ENCODE data around the gene BTG3. TPM values are rescaled to one million over a fixed set of nuclear protein-coding genes. Genes with fewer than 3 reads are reported as not detected.

The BTG3 gene
- total RNA-seq, 1 experiment from 2014 or later = 76.8 TPM

DNA sequence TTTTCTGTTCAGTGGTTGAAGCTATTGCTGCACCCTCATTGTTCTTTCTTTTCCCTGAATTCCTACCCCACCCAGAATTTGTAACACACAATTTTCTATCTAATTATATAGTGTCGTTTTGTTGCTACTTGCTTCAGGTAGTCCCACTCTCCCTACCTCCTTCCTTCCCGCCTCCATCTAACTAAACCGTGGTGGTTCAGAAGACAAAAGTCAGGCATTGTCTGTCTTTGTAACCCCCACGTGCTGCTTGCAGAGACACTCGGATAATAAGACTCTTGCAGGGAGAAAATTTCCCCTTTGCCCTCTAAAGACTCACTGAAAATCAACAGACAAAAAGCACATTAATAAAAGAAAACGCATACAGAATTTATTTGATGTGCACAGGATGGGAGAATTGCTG lies 46.2 kb upstream of the BTG3 start:
- Histone ChIP-seq H3K4me1 (ENCODE audit: insufficient read depth, low read length, poor library complexity, severe bottlenecking) (no peaks in the 10 kb centered on the region), H3K27ac (ENCODE audit: low read depth, low read length, poor library complexity, severe bottlenecking) (no peak overlapping the region), H3K27me3 (replicated peaks; ENCODE audit: insufficient read depth, low read depth, low read length, poor library complexity) (no peaks in the 10 kb centered on the region), H3K36me3 (ENCODE audit: insufficient read depth, low read length, poor library complexity, severe bottlenecking) (no peaks in the 10 kb centered on the region), H3K4me3 (ENCODE audit: low read depth, low read length, poor library complexity, severe bottlenecking) (no peak overlapping the region), H3K9me3 (ENCODE audit: low read depth, low read length, poor library complexity, severe bottlenecking) (no peaks in the 10 kb centered on the region)
- no TSS peak for BruUV-seq (replicated peaks)
- CTCF ChIA-PET = no interaction called here
- intact Hi-C loops (cut with micrococcal nuclease; ENCODE audit: unreplicated experiment) = no loop called here
- no peak for TF ChIP-seq EZH2 (IDR thresholded peaks at IDR 0.05; ENCODE audit: borderline replicate concordance, low read depth, low read length, poor library complexity, severe bottlenecking)
- TF ChIP-seq, protein P1, sequence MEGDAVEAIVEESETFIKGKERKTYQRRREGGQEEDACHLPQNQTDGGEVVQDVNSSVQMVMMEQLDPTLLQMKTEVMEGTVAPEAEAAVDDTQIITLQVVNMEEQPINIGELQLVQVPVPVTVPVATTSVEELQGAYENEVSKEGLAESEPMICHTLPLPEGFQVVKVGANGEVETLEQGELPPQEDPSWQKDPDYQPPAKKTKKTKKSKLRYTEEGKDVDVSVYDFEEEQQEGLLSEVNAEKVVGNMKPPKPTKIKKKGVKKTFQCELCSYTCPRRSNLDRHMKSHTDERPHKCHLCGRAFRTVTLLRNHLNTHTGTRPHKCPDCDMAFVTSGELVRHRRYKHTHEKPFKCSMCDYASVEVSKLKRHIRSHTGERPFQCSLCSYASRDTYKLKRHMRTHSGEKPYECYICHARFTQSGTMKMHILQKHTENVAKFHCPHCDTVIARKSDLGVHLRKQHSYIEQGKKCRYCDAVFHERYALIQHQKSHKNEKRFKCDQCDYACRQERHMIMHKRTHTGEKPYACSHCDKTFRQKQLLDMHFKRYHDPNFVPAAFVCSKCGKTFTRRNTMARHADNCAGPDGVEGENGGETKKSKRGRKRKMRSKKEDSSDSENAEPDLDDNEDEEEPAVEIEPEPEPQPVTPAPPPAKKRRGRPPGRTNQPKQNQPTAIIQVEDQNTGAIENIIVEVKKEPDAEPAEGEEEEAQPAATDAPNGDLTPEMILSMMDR (conservative IDR thresholded peaks at IDR 0.05; ENCODE audit: low read depth, low read length) = no peak
- DNase-seq (ENCODE audit: low spot score) = no peak
- POLR2A ChIA-PET (ENCODE audit: low non-redundant PET) = no interaction called here

DNA sequence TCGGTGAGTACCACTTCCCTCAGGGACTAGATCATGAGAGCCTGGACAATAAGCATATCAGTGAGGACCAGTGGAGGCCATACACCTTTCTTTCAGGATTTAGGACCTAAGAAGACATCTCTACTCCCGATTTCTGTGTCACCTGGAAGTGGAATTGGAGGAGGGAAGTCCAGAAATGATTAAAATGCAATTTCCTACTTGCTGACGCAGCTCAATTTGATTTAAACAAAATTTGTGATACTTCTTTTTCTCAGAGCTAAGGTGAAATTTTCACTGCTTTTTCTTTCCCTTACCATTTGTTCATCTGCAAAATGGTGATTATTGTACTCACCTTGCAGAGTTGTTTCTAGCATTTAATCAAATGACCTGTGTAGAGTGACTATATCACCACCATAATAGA lies 38.8 kb upstream of the BTG3 start:
- intact Hi-C loops (cut with micrococcal nuclease; ENCODE audit: unreplicated experiment) = no loop called here
- DNase-seq (ENCODE audit: low spot score) = no peak
- BruUV-seq (replicated peaks) = no TSS peak
- ChIA-PET POLR2A (ENCODE audit: low non-redundant PET) (no interaction called here), CTCF (no interaction called here)
- Histone ChIP-seq H3K4me1 (ENCODE audit: insufficient read depth, low read length, poor library complexity, severe bottlenecking) (no peaks in the 10 kb centered on the region), H3K27me3 (replicated peaks; ENCODE audit: insufficient read depth, low read depth, low read length, poor library complexity) (no peaks in the 10 kb centered on the region), H3K9me3 (ENCODE audit: low read depth, low read length, poor library complexity, severe bottlenecking) (no peaks in the 10 kb centered on the region), H3K36me3 (ENCODE audit: insufficient read depth, low read length, poor library complexity, severe bottlenecking) (no peaks in the 10 kb centered on the region), H3K4me3 (ENCODE audit: low read depth, low read length, poor library complexity, severe bottlenecking) (no peak overlapping the region), H3K27ac (ENCODE audit: low read depth, low read length, poor library complexity, severe bottlenecking) (no peak overlapping the region)
- TF ChIP-seq EZH2 (IDR thresholded peaks at IDR 0.05; ENCODE audit: borderline replicate concordance, low read depth, low read length, poor library complexity, severe bottlenecking) = no peak
- TF ChIP-seq, protein P1 (conservative IDR thresholded peaks at IDR 0.05; ENCODE audit: low read depth, low read length) = no peak

DNA sequence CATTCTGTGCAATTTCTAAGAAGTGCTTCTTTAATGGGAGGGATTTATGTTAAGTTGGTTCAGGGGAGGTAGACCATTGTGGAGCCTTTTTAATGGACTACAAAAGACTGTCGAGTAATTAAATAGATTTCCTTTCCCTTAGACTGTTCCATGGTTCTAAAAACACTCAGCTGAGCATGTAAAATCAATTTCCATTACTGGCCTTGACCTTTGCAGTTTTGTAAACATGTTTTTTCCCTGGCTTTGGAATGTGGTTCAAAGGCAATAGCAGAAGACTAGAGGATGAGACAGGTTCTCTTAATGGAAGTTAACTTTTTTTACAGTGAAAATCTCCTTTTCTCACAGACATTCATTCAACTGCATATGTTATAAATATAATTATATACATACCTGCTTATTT lies 37.6 kb upstream of the BTG3 start:
- TF ChIP-seq, protein P1 (conservative IDR thresholded peaks at IDR 0.05; ENCODE audit: low read depth, low read length) = no peak
- no peak for TF ChIP-seq EZH2 (IDR thresholded peaks at IDR 0.05; ENCODE audit: borderline replicate concordance, low read depth, low read length, poor library complexity, severe bottlenecking)
- intact Hi-C loops (cut with micrococcal nuclease; ENCODE audit: unreplicated experiment) = no loop called here
- Histone ChIP-seq H3K4me3 (ENCODE audit: low read depth, low read length, poor library complexity, severe bottlenecking) (no peak overlapping the region), H3K27me3 (replicated peaks; ENCODE audit: insufficient read depth, low read depth, low read length, poor library complexity) (no peaks in the 10 kb centered on the region), H3K9me3 (ENCODE audit: low read depth, low read length, poor library complexity, severe bottlenecking) (no peaks in the 10 kb centered on the region), H3K4me1 (ENCODE audit: insufficient read depth, low read length, poor library complexity, severe bottlenecking) (no peaks in the 10 kb centered on the region), H3K27ac (ENCODE audit: low read depth, low read length, poor library complexity, severe bottlenecking) (no peak overlapping the region), H3K36me3 (ENCODE audit: insufficient read depth, low read length, poor library complexity, severe bottlenecking) (no peaks in the 10 kb centered on the region)
- ChIA-PET CTCF (no interaction called here), POLR2A (ENCODE audit: low non-redundant PET) (no interaction called here)
- DNase-seq (ENCODE audit: low spot score) = no peak
- no TSS peak for BruUV-seq (replicated peaks)

All from A673 (cell line).